HG03095 (cell line): ENCODE results near the gene NRG2.

Source experiments
- ATAC-seq: cut with Tn5 transposase; IDR thresholded peaks from one replicate; pipeline ENCODE4 v1.9.1; 2021; ENCODE audit warnings: moderate library complexity; ENCODE audit not compliant: unreplicated experiment

The NRG2 gene

GRCh38 chr5:139885172-139885856, 157.8 kb downstream of the NRG2 start:
- ATAC-seq, result no peak

- no peak for ATAC-seq
Observed at GRCh38 chr5:139884734-139885133, 158.4 kb downstream of the NRG2 start.

- no peak for ATAC-seq
Observed at GRCh38 chr5:139884144-139884543, 159.0 kb downstream of the NRG2 start.

GRCh38 chr5:139882961-139883539, 160.0 kb downstream of the NRG2 start:
- ATAC-seq, result no peak

GRCh38 chr5:139882316-139882715, 160.8 kb downstream of the NRG2 start:
- no peak for ATAC-seq

DNA sequence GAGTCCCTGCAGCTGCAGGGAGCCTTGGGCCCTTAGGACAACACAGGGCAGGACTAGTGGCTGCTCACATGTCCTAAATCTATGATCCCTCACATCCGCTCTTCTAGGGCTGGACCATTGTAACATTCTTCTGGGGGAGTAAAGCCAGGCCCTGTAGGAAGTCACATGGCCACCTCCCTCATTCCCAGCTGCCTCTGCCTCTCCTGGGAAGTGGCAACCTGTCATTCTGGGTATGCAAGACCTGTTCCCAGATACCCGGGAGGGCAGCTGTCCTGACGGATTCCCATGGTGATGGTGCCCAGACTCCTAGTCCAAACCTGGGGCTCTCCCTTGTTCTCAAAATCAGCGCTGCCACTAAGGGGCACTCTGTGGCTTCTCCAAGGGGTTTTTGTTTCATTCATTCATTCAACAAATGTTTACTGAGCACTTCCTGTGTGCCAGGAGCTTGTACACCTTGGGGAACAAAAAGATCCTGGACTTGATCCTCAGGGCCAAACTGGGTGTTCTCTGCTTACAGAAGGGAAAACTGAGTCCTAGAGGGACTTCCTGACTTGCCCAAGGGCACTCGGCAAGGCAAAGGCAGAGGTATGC, 161.9 kb downstream of the NRG2 start:
- ATAC-seq, result no peak

DNA sequence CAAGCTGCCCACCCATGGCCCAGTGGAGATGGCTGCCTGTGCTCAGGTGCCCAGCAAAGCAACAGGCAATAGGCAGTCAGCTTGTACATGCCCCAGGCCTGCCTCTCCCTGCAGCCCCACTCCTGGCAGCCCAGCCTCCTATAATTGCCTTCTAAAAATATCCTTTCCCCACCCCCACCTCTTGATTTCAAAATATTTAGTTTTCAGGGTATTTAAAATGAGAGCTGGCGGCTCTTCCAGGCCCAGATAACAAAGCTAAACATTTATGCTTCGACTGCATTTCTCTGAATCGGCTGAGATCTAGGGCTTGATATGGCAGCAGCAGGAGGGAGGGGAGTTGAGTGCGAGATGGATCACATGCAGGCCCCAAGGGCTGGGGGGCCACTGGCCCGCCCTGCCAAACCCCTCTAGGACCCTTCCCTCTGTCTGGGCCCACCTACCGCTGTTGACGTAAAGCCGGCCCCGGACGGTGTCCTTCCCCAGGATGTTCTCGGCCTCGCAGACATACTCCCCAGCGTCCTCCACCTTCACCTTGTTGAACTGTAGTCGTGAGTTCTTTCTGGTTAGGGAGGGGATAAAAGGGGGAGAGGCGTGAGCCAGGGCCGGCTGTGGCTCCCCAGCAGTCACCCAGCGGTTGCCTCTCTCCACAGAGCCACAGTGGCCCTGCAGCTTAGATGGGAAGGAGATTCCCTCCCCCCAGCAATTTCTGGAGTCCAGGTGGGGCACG, 162.5 kb downstream of the NRG2 start:
- no peak for ATAC-seq

DNA sequence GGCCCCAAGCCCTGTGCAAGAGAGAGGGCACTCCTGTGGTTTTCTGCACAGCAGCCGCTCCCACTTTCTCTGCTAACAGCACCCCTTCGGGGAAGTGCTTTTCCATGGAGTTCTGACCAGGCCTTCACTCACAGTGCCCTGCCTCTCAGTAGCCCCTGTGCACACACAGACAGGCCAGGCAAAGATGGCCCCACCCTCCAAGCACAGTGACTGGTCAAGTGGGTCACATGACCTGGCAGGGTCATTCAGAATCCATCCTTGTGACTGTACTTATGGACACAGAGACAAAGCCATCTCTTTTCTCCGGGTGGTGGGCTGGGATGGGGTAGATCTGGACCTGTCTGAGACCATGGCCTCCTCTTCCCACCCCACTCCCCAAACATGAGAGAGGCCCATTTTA, 165.0 kb downstream of the NRG2 start:
- ATAC-seq, result no peak

GRCh38 chr5:139877129-139877597, 165.9 kb downstream of the NRG2 start:
- ATAC-seq, result no peak

DNA sequence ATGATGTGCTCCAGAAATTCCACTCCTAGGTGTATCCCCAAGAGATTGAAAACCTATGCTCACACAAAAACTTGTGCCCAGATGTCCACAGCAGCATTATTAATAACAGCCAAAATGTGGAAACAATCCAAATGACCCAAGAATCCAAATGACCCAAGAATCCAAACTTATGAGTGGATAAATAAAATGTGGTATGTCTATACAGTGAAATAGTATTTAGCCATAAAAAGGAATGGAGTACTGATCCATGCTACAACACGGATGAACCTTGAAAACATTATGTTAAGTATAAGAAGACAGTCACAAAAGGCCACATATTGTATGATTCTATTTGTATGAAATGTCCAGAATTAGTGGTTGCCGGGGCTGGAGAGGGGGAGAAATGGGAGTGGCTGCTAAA, 167.1 kb downstream of the NRG2 start:
- no peak for ATAC-seq

GRCh38 chr5:139872851-139873794, 170.0 kb downstream of the NRG2 start:
- no peak for ATAC-seq

DNA sequence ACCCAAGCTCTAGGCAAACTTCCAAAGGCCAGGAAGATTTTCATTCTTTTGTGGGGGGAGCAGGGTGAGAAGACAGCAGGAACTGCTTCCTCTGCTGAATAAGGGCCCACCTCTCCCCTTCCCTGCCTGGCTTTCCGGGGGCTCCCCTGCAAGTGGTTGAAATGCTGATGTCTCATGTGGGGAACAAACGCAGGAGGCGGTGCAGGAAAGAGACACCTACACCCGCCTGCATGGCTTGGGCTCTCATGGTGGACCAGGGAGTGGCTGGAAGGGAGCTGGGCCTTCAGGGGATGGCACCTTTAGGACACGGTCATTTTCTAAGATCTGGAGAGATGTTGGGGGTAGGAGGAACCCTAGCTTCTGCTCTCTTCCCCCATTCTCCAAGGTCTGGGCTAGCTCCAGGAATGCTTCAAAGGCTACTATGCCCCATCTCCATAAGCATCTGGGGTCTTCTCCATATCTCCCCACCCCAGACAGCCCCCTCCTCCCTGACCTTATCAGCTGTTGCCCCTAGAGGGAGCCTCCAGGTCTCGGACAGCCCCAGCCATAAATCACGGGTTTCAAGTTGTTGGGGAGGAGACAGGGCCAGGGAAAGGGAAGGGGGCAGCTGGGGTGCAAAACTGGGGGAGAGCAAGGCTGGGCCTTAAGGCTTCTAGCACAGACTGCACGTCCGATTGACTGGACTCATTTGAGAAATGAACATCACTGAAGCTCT, 170.9 kb downstream of the NRG2 start:
- ATAC-seq, result no peak

DNA sequence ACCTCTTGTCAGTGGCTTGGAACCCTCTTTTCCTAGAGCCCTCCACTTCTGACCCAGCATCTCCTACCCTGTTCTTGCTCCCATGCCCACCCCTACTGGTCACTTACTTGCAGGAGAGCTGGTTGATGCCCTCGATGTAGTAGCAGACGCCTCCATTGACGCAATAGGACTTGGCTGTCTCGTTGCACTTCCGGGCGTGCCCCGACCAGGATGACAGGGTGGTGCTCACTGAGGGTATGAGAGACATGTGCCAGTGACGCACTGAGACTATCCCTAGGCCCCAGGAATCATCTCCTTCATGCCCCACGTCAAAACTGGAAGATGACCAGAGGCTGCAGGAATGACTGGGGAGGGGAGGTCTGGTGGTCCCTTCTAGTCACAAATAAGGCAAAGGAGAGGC, 171.5 kb downstream of the NRG2 start:
- ATAC-seq, result no peak

- no peak for ATAC-seq
Observed at GRCh38 chr5:139870677-139871076, 172.4 kb downstream of the NRG2 start.

DNA sequence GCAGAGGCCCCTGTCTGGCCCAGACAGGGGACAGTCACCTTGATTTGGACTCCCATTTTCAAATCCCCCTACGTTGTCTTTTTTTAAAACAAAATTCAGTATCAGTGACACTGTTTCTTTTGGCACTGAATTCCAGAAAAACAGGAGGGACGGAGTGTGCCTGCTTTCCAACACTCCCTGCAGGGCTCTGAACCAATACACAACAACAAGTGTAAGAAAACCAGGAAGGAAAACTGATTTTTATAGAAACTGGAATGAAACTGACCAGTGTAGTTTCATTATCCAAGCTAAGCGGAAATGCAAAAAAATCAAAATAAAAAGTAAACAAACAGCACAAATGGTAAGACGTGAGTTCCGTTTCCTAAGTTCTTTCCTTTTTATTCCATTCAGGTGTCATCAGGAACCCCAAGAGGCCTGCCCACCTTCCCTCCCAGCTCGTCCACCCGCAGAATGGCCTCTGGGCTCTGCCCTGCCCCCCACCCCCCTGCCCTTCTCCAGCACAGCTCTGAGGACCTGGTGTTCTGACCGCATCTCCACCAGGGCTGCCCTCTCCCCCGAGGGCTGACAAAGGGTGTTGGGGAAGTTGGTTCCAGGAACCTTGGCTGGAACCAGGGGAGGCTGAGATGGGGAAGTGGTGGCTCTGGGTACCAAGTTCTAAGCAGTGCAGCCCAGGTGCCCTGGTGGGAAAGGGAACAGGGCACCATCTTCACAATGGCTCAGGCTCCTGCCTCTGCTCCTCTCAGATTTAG, 173.9 kb downstream of the NRG2 start:
- no peak for ATAC-seq

DNA sequence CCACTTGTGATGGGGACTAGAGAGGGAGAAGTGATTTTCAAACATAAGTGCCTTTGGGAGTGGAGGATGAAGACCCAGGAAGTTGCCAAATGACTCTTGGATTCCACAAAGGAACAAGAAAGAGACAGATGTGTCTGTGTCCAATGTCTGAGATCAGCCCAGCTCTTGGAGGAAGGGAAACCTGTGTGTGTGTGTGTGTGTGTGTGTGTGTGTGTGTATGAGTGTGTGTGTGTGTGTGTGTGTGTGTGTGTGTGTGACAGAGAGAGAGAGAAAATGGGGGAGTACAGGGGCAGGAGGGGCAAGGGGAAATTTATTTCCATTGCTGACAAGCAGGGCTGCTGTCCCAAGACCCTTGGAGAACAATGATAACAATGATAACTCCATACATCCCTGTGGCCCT, 175.5 kb downstream of the NRG2 start:
- ATAC-seq, result no peak

- ATAC-seq, result no peak
Observed at GRCh38 chr5:139867109-139867508, 176.0 kb downstream of the NRG2 start.

GRCh38 chr5:139864716-139865483, 178.2 kb downstream of the NRG2 start:
- no peak for ATAC-seq
